PC-3 (cell line): ENCODE data around the gene HOXA6. TPM values are rescaled to one million over a fixed set of nuclear protein-coding genes. Genes with fewer than 3 reads are reported as not detected.

ENCODE experiments used
- ATAC-seq: fragments of 200-7000 bp; cut with Tn5 transposase; 2 replicates; pipeline ENCODE4 v1.9.1; 2020; ENCODE audit warnings: mild to moderate bottlenecking, moderate library complexity
- BruUV-seq: library from RNA; stranded (reverse); fragments of 400-500 nt; replicated peaks from 2 replicates; lab custom pipeline; 2021; lab: Mats Ljungman, UMichigan
- CTCF ChIA-PET: fragments of 300-600 bp; sonication (Branson Sonifier 250); formaldehyde crosslinking; loops from one replicate; lab custom pipeline; 2022; ENCODE audit warnings: antibody characterized with exemption; lab: Charles Lee
- POLR2A ChIA-PET: fragments of 300-600 bp; sonication (Branson Sonifier 250); formaldehyde crosslinking; loops from one replicate; lab custom pipeline; 2022; ENCODE audit warnings: antibody characterized with exemption; ENCODE audit not compliant: unreplicated experiment; lab: Charles Lee
- DNase-seq: peaks from one replicate; pipeline ENCODE4 v3.0.0-alpha.2; 2015
- H2AFZ ChIP-seq: fragments of 300-600 bp; sonication (generic); 2 replicates; pipeline ENCODE4 v1.6.0; 2016; ENCODE audit warnings: antibody characterized with exemption, low read length
- H3F3A ChIP-seq: fragments of 300-600 bp; sonication (generic); one replicate; pipeline ENCODE4 v1.6.0; 2017; ENCODE audit warnings: antibody characterized with exemption, low read length, control low read depth, mild to moderate bottlenecking; ENCODE audit not compliant: unreplicated experiment
- H3K27ac ChIP-seq: fragments of 300-600 bp; sonication (generic); 2 replicates; pipeline ENCODE4 v1.5.1; 2016; ENCODE audit warnings: mild to moderate bottlenecking, low read length
- H3K27me3 ChIP-seq: fragments of 300-600 bp; sonication (generic); 2 replicates; pipeline ENCODE4 v1.6.1; 2016; ENCODE audit warnings: low read length, mixed read lengths
- H3K36me3 ChIP-seq: fragments of 300-600 bp; sonication (generic); 2 replicates; pipeline ENCODE4 v1.6.1; 2016; ENCODE audit warnings: low read depth, mixed run types, low read length, mixed read lengths
- H3K4me1 ChIP-seq: fragments of 300-600 bp; sonication (generic); 2 replicates; pipeline ENCODE4 v1.5.1; 2016; ENCODE audit warnings: low read length; ENCODE audit not compliant: insufficient read depth
- H3K4me2 ChIP-seq: fragments of 300-600 bp; sonication (generic); 2 replicates; pipeline ENCODE4 v1.6.0; 2016; ENCODE audit warnings: low read length
- H3K4me3 ChIP-seq: fragments of 300-600 bp; sonication (generic); 2 replicates; pipeline ENCODE4 v1.5.1; 2016; ENCODE audit warnings: mild to moderate bottlenecking, low read length, mixed read lengths
- H3K79me2 ChIP-seq: fragments of 300-600 bp; sonication (generic); 2 replicates; pipeline ENCODE4 v1.6.1; 2017; ENCODE audit warnings: low read length, mixed read lengths
- H3K9ac ChIP-seq: fragments of 300-600 bp; sonication (generic); 2 replicates; pipeline ENCODE4 v1.6.0; 2016; ENCODE audit warnings: mild to moderate bottlenecking, low read length
- H3K9me2 ChIP-seq: fragments of 300-600 bp; sonication (generic); replicated peaks from 2 replicates; pipeline ENCODE4 v1.6.1; 2016; ENCODE audit warnings: mixed run types, low read length, mixed read lengths
- H3K9me3 ChIP-seq: fragments of 300-600 bp; sonication (generic); 2 replicates; pipeline ENCODE4 v1.6.1; 2016; ENCODE audit warnings: low read length, mixed read lengths
- H4K20me1 ChIP-seq: fragments of 300-600 bp; sonication (generic); 2 replicates; pipeline ENCODE4 v1.6.1; 2016; ENCODE audit warnings: low read length, mixed read lengths
- EZH2 ChIP-seq: fragments of 300-600 bp; sonication (generic); IDR thresholded peaks from one replicate; pipeline ENCODE4 v1.6.1; 2017; ENCODE audit warnings: antibody characterized with exemption, mild to moderate bottlenecking, low read length; ENCODE audit not compliant: unreplicated experiment
- EZH2phosphoT487 ChIP-seq: fragments of 300-600 bp; sonication (generic); IDR thresholded peaks from 2 replicates; pipeline ENCODE4 v1.6.1; 2018; ENCODE audit warnings: mild to moderate bottlenecking, antibody characterized with exemption, low read length, borderline replicate concordance
- intact Hi-C: fragments of 100-400 bp; cut with micrococcal nuclease; formaldehyde crosslinking; loops from 2 replicates; pipeline ENCODE4 v1.9.0; 2023
- total RNA-seq: library from RNA; depleted of rRNA; stranded (reverse); fragments of >200 nt; gene quantifications from 2 replicates; pipeline ENCODE4 v1.2.3, GENCODE V29; 2014
- TF ChIP-seq, protein P1 (sequence below): fragments of 300-600 bp; sonication (generic); conservative IDR thresholded peaks from 2 replicates; pipeline ENCODE4 v1.5.1; 2017; ENCODE audit warnings: antibody characterized with exemption, low read depth, mild to moderate bottlenecking, low read length

HOXA6 gene
- total RNA-seq, 1 experiment from 2014 or later = 8.3 TPM

DNA sequence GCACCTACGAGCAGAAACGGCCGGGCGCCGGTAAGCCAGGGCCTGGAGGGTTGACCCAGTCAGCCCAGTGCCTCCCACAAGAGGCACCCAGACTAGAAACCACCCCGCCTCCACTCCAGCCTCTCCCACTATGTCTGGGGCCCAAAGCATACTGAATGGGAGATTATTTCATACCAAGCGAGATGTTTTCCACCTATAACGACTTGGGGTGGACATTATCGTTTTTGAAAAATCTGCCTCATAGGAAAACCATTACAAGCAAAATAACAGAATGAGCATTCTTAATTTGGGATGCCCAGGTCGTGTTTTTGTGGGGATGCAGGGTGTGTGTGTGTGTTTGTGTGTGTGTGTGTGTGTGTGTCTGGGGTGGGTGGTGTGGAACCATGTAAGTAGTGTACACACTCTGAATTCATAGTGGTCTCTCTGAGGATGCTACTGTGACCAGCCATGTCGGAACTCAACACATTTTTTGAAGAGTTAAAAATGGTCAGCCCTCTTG, 1.6 kb downstream of the HOXA6 start:
- ATAC-seq (no peak), DNase-seq (no peak)
- Histone ChIP-seq H4K20me1 (no peaks in the 10 kb centered on the region), H3K9me2 (no peaks in the 10 kb centered on the region), H3F3A (no peaks in the 10 kb centered on the region), H3K4me1 (peaks cover 21% of the 10 kb centered on the region), H3K9me3 (no peaks in the 10 kb centered on the region), H3K27ac (no peak overlapping the region), H3K36me3 (peaks cover 13% of the 10 kb centered on the region; the same call in 1 of the 2 replicates), H3K79me2 (peaks cover 49% of the 10 kb centered on the region), H3K4me2 (no peak overlapping the region), H2AFZ (no peak overlapping the region), H3K9ac (no peak overlapping the region), H3K27me3 (no peaks in the 10 kb centered on the region), H3K4me3 (no peak overlapping the region)
- BruUV-seq = no TSS peak
- TF ChIP-seq, protein P1, sequence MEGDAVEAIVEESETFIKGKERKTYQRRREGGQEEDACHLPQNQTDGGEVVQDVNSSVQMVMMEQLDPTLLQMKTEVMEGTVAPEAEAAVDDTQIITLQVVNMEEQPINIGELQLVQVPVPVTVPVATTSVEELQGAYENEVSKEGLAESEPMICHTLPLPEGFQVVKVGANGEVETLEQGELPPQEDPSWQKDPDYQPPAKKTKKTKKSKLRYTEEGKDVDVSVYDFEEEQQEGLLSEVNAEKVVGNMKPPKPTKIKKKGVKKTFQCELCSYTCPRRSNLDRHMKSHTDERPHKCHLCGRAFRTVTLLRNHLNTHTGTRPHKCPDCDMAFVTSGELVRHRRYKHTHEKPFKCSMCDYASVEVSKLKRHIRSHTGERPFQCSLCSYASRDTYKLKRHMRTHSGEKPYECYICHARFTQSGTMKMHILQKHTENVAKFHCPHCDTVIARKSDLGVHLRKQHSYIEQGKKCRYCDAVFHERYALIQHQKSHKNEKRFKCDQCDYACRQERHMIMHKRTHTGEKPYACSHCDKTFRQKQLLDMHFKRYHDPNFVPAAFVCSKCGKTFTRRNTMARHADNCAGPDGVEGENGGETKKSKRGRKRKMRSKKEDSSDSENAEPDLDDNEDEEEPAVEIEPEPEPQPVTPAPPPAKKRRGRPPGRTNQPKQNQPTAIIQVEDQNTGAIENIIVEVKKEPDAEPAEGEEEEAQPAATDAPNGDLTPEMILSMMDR = no peak
- TF ChIP-seq EZH2 = no peak
- TF ChIP-seq EZH2phosphoT487 = no peak
- ChIA-PET POLR2A (no interaction called here), CTCF (no interaction called here)
- intact Hi-C loops = no loop called here

DNA sequence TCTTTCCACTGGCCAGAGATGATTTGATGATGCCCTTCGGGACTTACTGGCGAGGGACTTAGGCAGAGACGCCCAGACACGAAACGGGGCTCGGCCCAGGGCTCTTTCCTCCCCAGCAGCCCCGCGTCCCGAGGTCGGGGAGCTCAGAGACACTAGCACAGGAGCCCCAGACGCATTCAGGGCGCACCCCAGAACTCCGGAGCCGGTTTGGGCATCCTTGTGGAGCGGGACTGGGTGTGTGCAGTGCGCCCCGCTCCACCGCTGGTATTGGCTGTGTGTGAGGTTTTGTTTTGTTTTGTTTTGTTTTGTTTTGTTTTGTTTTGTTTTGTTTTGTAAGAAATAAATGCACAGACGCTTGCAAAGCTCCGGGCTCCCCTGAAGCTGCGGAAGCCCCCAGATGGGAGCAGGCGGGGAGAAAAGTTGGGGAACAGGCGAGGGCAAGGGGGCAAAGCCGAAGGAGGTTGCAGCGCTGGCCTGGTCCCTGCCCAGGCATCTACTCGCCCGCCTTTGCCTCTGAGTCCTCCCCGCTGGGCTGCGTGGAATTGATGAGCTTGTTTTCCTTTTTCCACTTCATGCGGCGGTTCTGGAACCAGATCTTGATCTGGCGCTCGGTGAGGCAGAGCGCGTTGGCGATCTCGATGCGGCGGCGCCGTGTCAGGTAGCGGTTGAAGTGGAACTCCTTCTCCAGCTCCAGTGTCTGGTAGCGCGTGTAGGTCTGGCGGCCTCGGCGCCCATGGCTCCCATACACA, 2.2 kb downstream of the HOXA6 start:
- no TSS peak for BruUV-seq
- TF ChIP-seq, protein P1 = no peak
- TF ChIP-seq EZH2phosphoT487 = no peak
- DNase-seq = no peak
- Histone ChIP-seq H3K9me3 (no peaks in the 10 kb centered on the region), H3K9me2 (no peaks in the 10 kb centered on the region), H3K36me3 (peaks cover 13% of the 10 kb centered on the region; the same call in 1 of the 2 replicates), H4K20me1 (no peaks in the 10 kb centered on the region), H3K4me2 (no peak overlapping the region), H3K9ac (no peak overlapping the region), H3K27me3 (no peaks in the 10 kb centered on the region), H3K27ac (no peak overlapping the region), H2AFZ (no peak overlapping the region), H3K4me3 (no peak overlapping the region), H3F3A (no peaks in the 10 kb centered on the region), H3K4me1 (peaks cover 21% of the 10 kb centered on the region), H3K79me2 (peaks cover 43% of the 10 kb centered on the region)
- POLR2A ChIA-PET = no interaction called here
- intact Hi-C loops = no loop called here
- ATAC-seq = no peak
- CTCF ChIA-PET = no interaction called here

DNA sequence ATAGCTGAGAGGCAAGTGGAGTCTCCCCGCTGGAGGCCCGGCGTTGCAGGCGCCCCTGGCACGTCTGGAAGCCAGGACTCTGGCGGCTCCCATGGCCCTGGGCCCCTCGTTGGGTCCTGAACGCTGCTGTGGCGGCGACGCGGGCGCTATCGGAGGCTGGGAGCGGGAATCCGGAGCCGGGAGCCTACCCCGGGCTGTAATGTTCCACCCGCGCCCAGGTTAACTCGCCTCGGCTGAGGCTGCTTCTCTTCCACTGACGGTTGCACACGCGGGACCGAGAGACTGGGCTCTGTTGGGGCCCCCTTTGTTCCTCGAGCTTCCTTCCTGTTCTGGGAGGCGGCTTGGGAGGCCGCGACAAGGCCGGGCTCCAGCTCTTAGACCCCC, 2.8 kb downstream of the HOXA6 start:
- H4K20me1 ChIP-seq = no peaks in the 10 kb centered on the region
- TF ChIP-seq EZH2phosphoT487 = no peak
- TF ChIP-seq, protein P1 = no peak
- no peak for TF ChIP-seq EZH2
- peaks cover 21% of the 10 kb centered on the region for H3K4me1 ChIP-seq
- peaks cover 13% of the 10 kb centered on the region; the same call in 1 of the 2 replicates for H3K36me3 ChIP-seq
- intact Hi-C loops = no loop called here
- H3K4me3 ChIP-seq = no peak overlapping the region
- no peak overlapping the region for H2AFZ ChIP-seq
- no peak for DNase-seq
- no peak overlapping the region for H3K27ac ChIP-seq
- BruUV-seq = no TSS peak
- no peak for ATAC-seq
- H3K9ac ChIP-seq = no peak overlapping the region
- ChIA-PET CTCF (no interaction called here), POLR2A (no interaction called here)
- no peaks in the 10 kb centered on the region for H3F3A ChIP-seq
- H3K79me2 ChIP-seq = peaks cover 37% of the 10 kb centered on the region
- no peaks in the 10 kb centered on the region for H3K9me3 ChIP-seq
- no peaks in the 10 kb centered on the region for H3K27me3 ChIP-seq
- no peak overlapping the region for H3K4me2 ChIP-seq
- H3K9me2 ChIP-seq = no peaks in the 10 kb centered on the region
